Measurements from ENCODE around the gene KIF5A.
"Not testable (repeated sequence)": the region's sequence is repeated elsewhere in the genome, so short reads cannot be mapped to it uniquely, and the experiment has no call there.

KIF5A gene

DNA sequence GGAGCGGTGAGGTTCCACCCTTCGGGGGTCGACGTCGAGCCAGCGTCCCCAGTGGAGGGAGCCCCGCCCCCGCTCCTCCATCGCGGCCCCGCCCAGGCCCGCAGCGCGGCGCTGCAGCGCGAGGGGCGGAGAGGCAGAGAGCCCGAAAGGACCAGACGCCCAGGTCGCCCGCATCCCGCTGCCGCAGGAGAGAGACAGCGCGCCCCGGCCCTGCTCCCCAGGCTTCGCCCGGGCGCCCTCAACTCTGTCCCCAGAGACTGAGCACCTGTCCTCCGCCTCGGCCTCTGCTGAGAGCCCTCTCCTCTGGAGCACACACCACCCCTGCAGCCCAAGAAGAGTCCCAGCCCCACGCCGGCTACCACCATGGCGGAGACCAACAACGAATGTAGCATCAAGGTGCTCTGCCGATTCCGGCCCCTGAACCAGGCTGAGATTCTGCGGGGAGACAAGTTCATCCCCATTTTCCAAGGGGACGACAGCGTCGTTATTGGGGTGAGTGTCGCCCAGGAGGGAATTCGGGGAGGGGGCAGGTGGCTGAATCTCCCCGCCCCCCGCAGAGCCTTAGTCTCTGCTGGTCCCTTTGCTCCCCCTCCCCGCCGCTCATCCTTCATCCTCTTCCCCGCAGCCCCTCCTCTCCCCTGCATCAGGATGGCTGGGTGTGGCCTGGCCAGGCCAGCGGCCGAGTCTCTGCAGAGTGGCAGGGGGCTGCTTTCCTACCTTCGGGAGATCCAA is at the start of gene KIF5A:
KIF5A (plus strand) TSS at position 136 of the 732 bp plus-strand sequence; CDS start at position 364, 228 bp downstream.
- no peak for DNase-seq

GRCh38 chr12:57500213-57500612 is 49.6 kb upstream of the KIF5A start:
- DNase-seq = no peak

DNA sequence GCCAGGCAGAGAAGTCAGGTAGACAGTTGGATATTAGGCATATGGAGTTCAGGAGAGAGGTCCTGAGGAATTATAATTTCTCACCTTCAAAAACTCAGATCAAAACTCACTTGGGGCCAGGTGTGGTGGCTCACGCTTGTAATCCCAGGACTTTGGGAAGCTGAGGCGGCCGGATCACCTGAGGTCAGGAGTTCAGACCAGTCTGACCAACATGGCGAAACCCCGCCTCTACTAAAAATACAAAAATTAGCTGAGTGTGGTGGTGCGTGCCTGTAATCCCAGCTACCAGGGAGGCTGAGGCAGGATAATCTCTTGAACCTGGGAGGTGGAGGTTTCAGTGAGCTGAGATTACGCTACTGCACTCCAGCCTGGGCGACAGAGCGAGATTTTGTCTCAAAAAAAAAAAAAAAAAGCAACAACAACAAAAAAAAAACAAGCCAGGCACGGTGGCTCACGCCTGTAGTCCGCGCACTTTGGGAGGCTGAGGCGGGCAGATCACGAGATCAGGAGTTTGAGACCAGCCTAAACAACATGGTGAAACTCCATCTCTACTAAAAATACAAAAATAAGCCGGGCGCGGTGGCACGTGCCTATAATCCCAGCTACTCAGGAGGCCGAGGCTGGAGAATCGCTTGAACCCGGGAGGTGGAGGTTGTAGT is 47.4 kb upstream of the KIF5A start:
- DNase-seq = not testable (repeated sequence)

DNA sequence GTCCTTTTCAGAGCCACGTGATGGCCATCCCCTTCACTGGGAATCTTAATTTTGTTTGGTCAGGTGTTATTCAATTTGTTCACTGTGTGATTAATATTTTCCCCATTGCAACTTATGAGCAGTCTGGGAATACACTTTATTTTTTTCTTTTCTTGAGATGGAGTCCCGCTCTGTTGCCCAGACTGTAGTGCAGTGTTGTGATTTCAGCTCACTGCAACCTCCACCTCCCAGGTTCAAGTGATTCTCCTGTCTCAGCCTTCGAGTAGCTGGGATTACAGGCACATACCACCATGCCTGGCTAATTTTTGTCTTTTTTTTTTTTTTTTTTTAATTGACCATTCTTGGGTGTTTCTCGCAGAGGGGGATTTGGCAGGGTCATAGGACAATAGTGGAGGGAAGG is 43.3 kb upstream of the KIF5A start:
- DNase-seq = not testable (repeated sequence)

DNA sequence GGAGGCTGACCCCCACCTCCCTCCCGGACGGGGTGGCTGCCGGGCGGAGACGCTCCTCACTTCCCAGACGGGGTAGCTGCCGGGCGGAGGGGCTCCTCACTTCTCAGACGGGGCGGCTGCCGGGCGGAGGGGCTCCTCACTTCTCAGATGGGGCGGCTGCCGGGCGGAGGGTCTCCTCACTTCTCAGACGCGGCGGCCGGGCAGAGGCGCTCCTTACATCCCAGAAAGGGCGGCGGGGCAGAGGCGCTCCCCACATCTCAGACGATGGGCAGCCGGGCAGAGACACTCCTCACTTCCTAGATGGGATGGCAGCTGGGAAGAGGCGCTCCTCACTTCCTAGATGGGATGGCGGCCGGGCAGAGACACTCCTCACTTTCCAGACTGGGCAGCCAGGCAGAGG is 42.0 kb upstream of the KIF5A start:
- DNase-seq = not testable (repeated sequence)

- DNase-seq = no peak
Measured at GRCh38 chr12:57511161-57511560, 38.7 kb upstream of the KIF5A start.

GRCh38 chr12:57511588-57512325 is 38.1 kb upstream of the KIF5A start:
- no peak for DNase-seq

- DNase-seq = no peak
Measured at GRCh38 chr12:57512665-57513064, 37.2 kb upstream of the KIF5A start.

DNA sequence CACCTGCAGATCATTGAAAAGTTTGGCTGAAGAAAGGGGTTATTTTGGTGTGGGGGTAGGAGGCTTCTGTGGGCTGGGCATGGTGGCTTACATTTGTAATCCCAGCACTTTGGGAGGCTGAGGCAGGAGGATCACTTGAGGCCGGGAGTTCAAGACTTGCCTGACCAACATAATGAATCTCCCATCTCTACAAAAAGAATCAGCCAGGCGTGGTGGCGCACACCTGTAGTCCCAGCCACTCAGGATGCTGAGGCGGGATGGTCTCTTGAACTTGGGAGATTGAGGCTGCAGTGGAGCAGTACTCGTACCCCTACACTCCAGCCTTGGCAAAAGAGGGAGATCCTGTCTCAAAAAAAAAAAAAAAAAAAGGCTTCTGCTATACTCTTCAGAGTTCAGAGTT is 36.6 kb upstream of the KIF5A start:
- no peak for DNase-seq

GRCh38 chr12:57513677-57514076 is 36.2 kb upstream of the KIF5A start:
- DNase-seq = not testable (repeated sequence)

DNA sequence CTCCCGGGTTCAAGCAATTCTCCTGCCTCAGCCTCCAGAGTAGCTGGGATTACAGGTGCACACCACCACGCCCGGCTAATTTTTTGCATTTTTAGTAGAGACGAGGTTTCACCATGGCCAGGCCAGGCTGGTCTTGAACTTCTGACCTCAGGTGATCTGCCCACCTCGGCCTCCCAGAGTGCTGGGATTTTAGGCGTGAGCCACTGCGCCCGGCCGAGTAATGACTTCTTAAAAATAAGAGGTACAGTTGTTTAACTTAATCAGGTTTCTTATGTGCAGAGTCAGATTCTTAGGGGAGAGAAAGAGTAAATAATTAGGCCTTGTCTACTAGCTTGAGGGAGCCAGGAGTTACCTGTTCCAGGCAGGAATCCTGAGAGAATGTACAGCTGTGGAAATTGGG is 35.6 kb upstream of the KIF5A start:
- not testable (repeated sequence) for DNase-seq

DNA sequence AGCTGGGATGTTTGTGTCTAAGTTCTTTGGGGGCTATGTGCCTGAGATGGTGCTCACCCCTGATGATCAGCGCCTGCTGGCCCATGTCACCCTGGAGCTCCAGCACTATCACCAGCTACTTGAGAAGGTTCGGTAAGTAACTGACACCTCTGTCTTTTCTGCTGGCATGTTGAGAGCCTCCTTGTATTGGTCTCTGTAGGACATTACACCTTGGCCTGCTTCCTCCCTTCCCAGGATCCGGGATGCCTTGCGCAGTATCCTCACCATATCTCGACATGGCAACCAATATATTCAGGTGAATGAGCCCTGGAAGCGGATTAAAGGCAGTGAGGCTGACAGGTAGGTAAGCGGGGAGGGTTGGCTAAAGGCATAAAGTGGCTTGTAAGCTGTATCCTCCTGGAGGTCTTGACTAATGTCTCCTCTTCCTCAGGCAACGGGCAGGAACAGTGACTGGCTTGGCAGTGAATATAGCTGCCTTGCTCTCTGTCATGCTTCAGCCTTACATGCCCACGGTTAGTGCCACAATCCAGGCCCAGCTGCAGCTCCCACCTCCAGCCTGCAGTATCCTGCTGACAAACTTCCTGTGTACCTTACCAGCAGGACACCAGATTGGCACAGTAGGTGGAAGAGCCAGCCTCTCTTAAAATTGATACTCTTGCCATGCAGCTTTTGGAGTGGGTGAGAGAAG is 35.0 kb upstream of the KIF5A start:
- DNase-seq = no peak

- DNase-seq = no peak
Measured at GRCh38 chr12:57515408-57515933, 34.4 kb upstream of the KIF5A start.

DNA sequence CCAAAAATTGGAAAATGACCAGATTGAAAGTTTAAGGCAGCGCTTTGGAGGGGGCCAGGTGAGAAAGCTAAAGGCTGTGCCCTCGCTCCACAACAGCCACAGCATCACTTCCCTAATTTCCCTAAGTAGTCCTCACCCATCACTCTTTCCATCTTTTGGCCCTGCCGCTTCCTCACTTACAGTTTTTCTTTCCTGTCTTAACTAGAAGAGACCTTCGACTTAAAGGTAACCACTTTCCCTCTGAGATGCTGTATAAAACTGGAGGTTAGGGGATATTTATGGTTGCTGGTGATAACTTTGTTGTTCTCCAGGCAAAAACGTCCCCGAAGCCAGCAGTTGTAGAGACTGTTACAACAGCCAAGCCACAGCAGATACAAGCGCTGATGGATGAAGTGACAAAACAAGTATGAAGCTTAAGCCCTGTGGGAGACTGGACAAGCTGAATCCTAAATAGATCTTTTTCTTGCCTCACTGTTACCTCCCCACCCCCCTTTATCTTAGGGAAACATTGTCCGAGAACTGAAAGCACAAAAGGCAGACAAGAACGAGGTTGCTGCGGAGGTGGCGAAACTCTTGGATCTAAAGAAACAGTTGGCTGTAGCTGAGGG is 33.8 kb upstream of the KIF5A start:
- DNase-seq = no peak

GRCh38 chr12:57516617-57517153 is 33.2 kb upstream of the KIF5A start:
- no peak for DNase-seq

GRCh38 chr12:57517187-57517586 is 32.7 kb upstream of the KIF5A start:
- DNase-seq = no peak

DNA sequence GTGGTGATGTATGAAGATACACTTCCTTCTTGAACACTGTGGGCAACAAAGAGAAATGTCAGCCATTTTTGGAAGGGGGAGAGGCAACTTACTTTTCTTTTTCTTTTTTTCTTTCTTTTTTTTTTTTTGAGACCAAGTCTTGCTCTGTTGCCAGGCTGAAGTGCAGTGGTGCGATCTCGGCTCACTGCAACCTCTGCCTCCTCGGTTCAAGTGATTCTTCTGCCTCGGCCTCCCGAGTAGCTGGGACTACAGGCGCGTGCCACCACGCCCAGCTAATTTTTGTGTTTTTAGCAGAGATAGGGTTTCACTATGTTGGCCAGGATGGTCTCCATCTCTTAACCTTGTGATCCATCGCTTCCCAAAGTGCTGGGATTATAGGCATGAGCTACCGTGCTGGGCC is 32.1 kb upstream of the KIF5A start:
- DNase-seq = not testable (repeated sequence)

DNA sequence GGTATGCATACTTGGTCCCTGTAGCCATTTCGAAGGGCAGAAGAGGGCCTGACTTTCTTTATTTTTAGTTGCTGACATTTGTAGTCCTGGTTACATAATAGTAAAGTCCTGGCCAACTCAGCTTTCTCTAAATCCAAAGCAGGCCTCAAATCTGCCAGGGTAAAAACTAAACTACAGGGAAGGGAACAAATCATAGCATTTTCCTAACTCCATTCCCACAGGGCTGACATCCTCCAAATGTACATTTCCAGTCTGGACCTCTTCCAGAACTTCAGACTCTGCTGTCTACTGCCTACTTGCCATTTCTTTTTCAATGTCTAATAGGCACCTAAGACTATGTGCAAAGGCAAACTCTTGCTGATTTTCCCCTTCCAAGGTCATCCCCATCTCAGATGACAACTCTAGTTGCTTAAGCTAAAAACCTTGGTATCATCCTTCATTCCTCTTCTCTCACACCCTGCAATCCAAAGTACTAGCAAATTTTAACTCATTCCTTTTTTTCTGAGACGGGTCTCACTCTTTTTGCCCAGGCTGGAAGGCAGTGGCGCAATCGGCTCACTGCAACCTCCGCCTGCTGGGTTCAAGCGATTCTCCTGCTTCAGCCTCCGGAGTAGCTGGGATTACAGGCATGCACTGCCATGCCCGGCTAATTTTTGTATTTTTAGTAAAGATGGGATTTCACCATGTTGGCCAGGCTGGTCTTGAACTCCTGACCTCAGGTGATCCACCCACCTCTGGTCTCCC is 31.5 kb upstream of the KIF5A start:
- no peak for DNase-seq

DNA sequence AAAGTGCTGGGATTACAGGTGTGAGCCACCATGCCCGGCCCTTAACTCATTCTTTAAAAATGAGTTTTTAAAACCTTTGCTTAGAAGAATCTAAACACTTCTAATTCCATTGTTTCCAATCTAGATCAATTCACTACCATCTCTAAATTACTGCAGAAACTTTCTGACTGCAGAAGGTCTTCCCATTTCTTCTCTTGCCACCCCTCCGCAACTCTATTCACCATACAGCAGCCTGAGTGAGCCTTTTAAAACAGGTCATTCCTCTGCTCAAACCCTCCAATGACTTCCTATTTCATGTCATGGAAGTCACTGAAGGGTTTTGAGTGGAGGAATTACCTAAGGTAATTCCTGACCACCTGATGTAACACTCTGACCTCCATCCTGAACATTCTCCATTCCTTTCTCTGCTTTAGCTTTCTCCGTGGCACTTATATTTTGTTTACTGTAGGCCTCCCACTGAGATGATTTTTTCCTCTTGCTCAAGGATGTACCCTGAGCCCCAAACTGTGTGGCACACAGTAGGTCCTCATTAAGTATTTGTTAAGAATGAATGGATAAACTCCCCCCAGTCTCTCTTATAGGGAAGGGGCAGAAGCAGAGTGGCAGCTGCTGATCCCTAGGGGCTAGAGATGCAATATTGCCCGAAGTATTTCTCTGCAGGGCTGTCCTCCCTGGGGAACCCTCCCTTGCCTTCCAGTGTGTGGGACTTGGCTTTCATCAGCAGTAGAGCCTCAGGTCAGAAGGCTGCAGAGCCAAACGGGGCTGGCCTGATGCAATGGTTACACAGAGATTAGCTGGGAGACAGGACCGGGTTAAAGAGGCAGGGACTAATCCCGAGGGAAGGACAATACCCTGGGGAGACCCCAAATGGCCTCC is 30.7 kb upstream of the KIF5A start:
- no peak for DNase-seq

DNA sequence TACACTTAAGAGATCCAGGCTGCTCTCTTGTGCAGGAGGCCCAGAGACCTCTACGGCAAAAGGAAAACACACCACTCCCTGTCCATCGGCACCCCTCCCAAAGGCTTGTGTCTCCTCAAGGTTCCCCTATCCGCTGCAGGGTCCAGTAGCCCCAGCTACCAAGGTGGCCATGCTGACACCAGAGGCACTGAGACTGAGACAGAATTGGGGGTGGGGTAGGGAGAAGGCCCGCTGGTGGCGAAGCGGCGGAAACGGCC is 30.1 kb upstream of the KIF5A start:
- no peak for DNase-seq

Data from AML-193 (cell line).